Stimulated activated CD8-positive, alpha-beta memory T cell treated with anti-CD3 and anti-CD28 coated beads, Interleukin-7, amount 100 ng/mL, for 48 hours (primary cell): Measurements from ENCODE around the gene PTPN9.
"Not testable (repeated sequence)": the region's sequence is repeated elsewhere in the genome, so short reads cannot be mapped to it uniquely, and the experiment has no call there.

Source experiments
- DNase-seq, 2 donors: peaks; one replicate each; pipeline ENCODE4 v3.0.0-alpha.2; 2020; ENCODE audit warnings: low read depth in 1 of 2; ENCODE audit errors: extremely low read depth in 1 of 2

PTPN9 gene

GRCh38 chr15:75583701-75584100 is 4.6 kb upstream of the PTPN9 start:
- DNase-seq = no peak

GRCh38 chr15:75582943-75583342 is 3.8 kb upstream of the PTPN9 start:
- not testable (repeated sequence) for DNase-seq

GRCh38 chr15:75578173-75578947 is 755 bp downstream of the PTPN9 start:
- DNase-seq = no peak

GRCh38 chr15:75577401-75578172 is 1.5 kb downstream of the PTPN9 start:
- DNase-seq = no peak

GRCh38 chr15:75573648-75574384 is 5.3 kb downstream of the PTPN9 start:
- DNase-seq = no peak

GRCh38 chr15:75570126-75570845 is 8.8 kb downstream of the PTPN9 start:
- DNase-seq = no peak

GRCh38 chr15:75565062-75565970 is 13.8 kb downstream of the PTPN9 start:
- no peak for DNase-seq

GRCh38 chr15:75561888-75562287 is 17.2 kb downstream of the PTPN9 start:
- DNase-seq = no peak

GRCh38 chr15:75559360-75559759 is 19.8 kb downstream of the PTPN9 start:
- DNase-seq = not testable (repeated sequence)

GRCh38 chr15:75558955-75559354 is 20.2 kb downstream of the PTPN9 start:
- not testable (repeated sequence) for DNase-seq

GRCh38 chr15:75554717-75555116 is 24.4 kb downstream of the PTPN9 start:
- no peak for DNase-seq

- DNase-seq = no peak
These were observed 25.5 kb downstream of the PTPN9 start for GRCh38 chr15:75553659-75554058.

GRCh38 chr15:75551091-75551490 is 28.0 kb downstream of the PTPN9 start:
- no peak for DNase-seq

- DNase-seq = no peak
These were observed 34.1 kb downstream of the PTPN9 start for GRCh38 chr15:75545064-75545463.

- DNase-seq = no peak
These were observed 34.8 kb downstream of the PTPN9 start for GRCh38 chr15:75544359-75544758.

- not testable (repeated sequence) for DNase-seq
These were observed 36.1 kb downstream of the PTPN9 start for GRCh38 chr15:75542949-75543545.

GRCh38 chr15:75542386-75542797 is 36.7 kb downstream of the PTPN9 start:
- DNase-seq = no peak

- DNase-seq = no peak
These were observed 40.7 kb downstream of the PTPN9 start for GRCh38 chr15:75538376-75538775.

GRCh38 chr15:75533945-75534344 is 45.2 kb downstream of the PTPN9 start:
- no peak for DNase-seq
